ENCODE results near the gene CACNA2D4. TPM values are rescaled to one million over a fixed set of nuclear protein-coding genes. Genes with fewer than 3 reads are reported as not detected.

Gene CACNA2D4
- total RNA-seq, 1 donor from 2014 or later, result not detected

DNA sequence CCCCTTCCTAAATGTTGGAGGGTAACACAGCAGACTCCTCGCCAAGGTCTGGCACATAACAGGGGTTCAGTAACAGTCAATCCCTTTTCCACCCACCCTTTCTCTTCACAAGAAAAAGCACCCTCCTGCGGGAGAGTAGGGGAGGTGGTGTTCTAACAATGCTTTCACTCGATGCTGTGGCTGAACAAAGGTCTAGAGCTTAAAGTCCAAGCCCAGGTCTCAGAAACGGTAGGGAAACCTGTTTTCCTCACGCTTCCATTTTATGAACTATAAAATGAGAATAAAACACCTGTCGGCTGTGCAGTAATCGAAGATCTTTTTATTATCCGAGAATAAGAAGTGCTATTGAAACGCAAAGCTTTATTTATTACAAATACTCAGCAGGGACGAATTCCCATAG lies 20.9 kb upstream of the CACNA2D4 start:
- Histone ChIP-seq H3K27ac (no peak overlapping the region), H3K4me1 (peaks cover 6 to 19% of the 10 kb centered on the region in 2 donors), H3K36me3 (peaks cover 4 to 12% of the 10 kb centered on the region in 2 donors), H3K27me3 (no peaks in the 10 kb centered on the region), H3K9me3 (no peaks in the 10 kb centered on the region), H3K4me3 (no peak overlapping the region)
- TF ChIP-seq, protein P1, sequence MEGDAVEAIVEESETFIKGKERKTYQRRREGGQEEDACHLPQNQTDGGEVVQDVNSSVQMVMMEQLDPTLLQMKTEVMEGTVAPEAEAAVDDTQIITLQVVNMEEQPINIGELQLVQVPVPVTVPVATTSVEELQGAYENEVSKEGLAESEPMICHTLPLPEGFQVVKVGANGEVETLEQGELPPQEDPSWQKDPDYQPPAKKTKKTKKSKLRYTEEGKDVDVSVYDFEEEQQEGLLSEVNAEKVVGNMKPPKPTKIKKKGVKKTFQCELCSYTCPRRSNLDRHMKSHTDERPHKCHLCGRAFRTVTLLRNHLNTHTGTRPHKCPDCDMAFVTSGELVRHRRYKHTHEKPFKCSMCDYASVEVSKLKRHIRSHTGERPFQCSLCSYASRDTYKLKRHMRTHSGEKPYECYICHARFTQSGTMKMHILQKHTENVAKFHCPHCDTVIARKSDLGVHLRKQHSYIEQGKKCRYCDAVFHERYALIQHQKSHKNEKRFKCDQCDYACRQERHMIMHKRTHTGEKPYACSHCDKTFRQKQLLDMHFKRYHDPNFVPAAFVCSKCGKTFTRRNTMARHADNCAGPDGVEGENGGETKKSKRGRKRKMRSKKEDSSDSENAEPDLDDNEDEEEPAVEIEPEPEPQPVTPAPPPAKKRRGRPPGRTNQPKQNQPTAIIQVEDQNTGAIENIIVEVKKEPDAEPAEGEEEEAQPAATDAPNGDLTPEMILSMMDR (IDR thresholded peaks at IDR 0.05), result no peak
- intact Hi-C loops (cut with DNase I), result loop anchor here (5.0 kb wide), 2 partner anchors 87 to 282 kb away; no protein-coding TSS in a partner anchor
- no peak for DNase-seq (ENCODE audit: low spot score in 2 of 2)

- Histone ChIP-seq H3K9me3 (no peaks in the 10 kb centered on the region), H3K27ac (peak overlapping the region; percentile 35 to 74), H3K4me3 (no peak overlapping the region), H3K36me3 (peaks cover 4 to 12% of the 10 kb centered on the region in 2 donors), H3K4me1 (peaks cover 7 to 27% of the 10 kb centered on the region in 2 donors), H3K27me3 (no peaks in the 10 kb centered on the region)
- DNase-seq (ENCODE audit: low spot score in 2 of 2), result no peak
- TF ChIP-seq, protein P1 (IDR thresholded peaks at IDR 0.05), result no peak
- intact Hi-C loops (cut with DNase I), result loop anchor here (2.0 to 5.0 kb wide), 3 partner anchors 67 to 280 kb away; partner anchors contain the start of gene DCP1B
These were observed 19.2 kb upstream of the CACNA2D4 start for GRCh38 chr12:1937481-1938224.

- peak; percentile 33 to 94 for DNase-seq (ENCODE audit: low spot score in 2 of 2)
- Histone ChIP-seq H3K4me3 (peak overlapping the region; percentile 31 to 54), H3K4me1 (peaks cover 9 to 36% of the 10 kb centered on the region in 2 donors), H3K27ac (peak overlapping the region; percentile 78 to 79), H3K36me3 (peaks cover 4 to 12% of the 10 kb centered on the region in 2 donors), H3K9me3 (no peaks in the 10 kb centered on the region), H3K27me3 (no peaks in the 10 kb centered on the region)
- intact Hi-C loops (cut with DNase I), result loop anchor here (1.0 to 5.0 kb wide), 4 partner anchors 68 to 279 kb away; partner anchors contain the start of gene DCP1B
- TF ChIP-seq, protein P1 (IDR thresholded peaks at IDR 0.05), result no peak
These were observed 18.2 kb upstream of the CACNA2D4 start for GRCh38 chr12:1936406-1937320.

GRCh38 chr12:1935700-1936378 lies 17.4 kb upstream of the CACNA2D4 start:
- DNase-seq (ENCODE audit: low spot score in 2 of 2), result peak in 1 of 2 donors; percentile 81
- H3K27me3 ChIP-seq, result no peaks in the 10 kb centered on the region
- intact Hi-C loops (cut with DNase I), result loop anchor here (1.0 to 5.0 kb wide), 4 partner anchors 69 to 279 kb away; partner anchors contain the start of gene DCP1B
- peak overlapping the region; percentile 31 to 54 for H3K4me3 ChIP-seq
- peaks cover 0 to 6% of the 10 kb centered on the region in 2 donors for H3K36me3 ChIP-seq
- TF ChIP-seq, protein P1 (IDR thresholded peaks at IDR 0.05), result no peak
- H3K4me1 ChIP-seq, result peaks cover 9 to 36% of the 10 kb centered on the region in 2 donors
- H3K27ac ChIP-seq, result peak overlapping the region; percentile 78 to 79
- no peaks in the 10 kb centered on the region for H3K9me3 ChIP-seq

- Histone ChIP-seq H3K27ac (peak overlapping the region; percentile 78 to 79), H3K4me1 (peaks cover 9 to 36% of the 10 kb centered on the region in 2 donors), H3K36me3 (peaks cover 0 to 6% of the 10 kb centered on the region in 2 donors), H3K4me3 (peak overlapping the region in 1 of 2 donors; percentile 31), H3K9me3 (no peaks in the 10 kb centered on the region), H3K27me3 (no peaks in the 10 kb centered on the region)
- TF ChIP-seq, protein P1 (IDR thresholded peaks at IDR 0.05), result no peak
- DNase-seq (ENCODE audit: low spot score in 2 of 2), result peak in 1 of 2 donors; percentile 63
- intact Hi-C loops (cut with DNase I), result loop anchor here (5.0 kb wide), 2 partner anchors 83 to 278 kb away; no protein-coding TSS in a partner anchor
These were observed 16.8 kb upstream of the CACNA2D4 start for GRCh38 chr12:1935242-1935641.

All from ascending aorta (tissue), 2 donors.